HL-60/S4 treated with retinoic acid at 250 ng/mL for 4 days and 3 days (cell line): Measurements from ENCODE around the gene SCUBE1.

ENCODE experiments used
- in situ Hi-C: fragments of 300-500 bp; cut with MboI; formaldehyde crosslinking; loops from 2 replicates; pipeline ENCODE4 v1.7.0; 2022; ENCODE audit warnings: low sequenced_read_pairs

Gene SCUBE1

DNA sequence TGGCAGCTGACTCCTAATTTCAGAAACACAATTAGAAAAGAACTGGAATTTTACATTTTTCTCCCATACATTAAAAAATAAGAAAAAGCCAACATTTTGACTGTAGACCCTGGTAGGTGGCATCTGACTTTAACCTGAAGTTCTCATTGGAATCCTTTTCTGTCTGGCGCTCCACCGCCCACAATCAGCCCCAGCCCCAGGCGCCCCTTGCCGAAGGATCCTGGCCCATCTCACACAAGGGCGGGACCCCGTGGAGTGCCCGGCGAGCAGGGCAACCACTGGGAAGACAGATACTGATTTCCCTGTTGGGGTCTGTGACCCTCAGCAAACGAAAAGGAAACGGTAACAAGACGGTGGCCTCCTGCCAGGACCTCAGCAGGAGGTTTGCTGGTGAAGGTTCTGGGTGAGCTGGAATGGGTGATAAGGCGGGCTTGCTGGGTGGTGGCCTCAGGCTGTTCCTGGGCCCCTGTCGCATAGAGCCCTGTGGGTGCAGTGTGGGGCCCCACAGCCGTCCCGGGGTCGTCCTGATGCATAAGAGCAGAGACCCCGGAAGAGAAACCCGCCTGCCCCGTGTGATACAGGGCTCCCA lies 176.1 kb downstream of the SCUBE1 start:
- in situ Hi-C loops, result no loop called here

GRCh38 chr22:43166132-43166930 lies 176.8 kb downstream of the SCUBE1 start:
- in situ Hi-C loops, result no loop called here

GRCh38 chr22:43164636-43165035 lies 178.5 kb downstream of the SCUBE1 start:
- in situ Hi-C loops, result no loop called here

DNA sequence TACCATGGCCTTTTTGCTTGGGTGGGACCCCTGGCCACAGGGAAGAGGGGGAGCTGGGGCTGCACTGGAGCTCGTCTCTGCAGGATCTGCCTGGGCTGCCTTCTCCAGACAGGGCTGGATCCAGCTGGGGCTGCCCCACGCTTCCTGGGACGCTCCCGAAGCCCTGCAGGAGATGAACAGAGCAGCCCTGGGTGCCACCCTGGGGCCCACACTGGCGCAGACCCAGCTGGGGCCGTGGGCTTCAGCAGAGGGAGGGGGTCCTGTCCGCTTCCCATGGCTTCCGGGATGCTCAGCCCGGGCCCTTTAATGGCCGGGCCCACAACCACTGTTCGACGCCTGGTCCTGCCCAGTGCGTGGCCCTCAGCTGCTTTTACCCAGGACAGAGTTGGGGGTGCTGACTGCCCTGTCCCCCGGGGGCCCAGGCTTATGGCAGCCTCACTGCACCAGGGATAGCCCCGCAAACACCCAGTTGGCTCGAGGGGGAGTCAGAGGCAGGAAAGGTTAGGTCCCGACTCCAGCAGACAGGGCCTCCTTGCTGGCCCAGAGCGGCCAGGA lies 179.9 kb downstream of the SCUBE1 start:
- in situ Hi-C loops, result no loop called here

DNA sequence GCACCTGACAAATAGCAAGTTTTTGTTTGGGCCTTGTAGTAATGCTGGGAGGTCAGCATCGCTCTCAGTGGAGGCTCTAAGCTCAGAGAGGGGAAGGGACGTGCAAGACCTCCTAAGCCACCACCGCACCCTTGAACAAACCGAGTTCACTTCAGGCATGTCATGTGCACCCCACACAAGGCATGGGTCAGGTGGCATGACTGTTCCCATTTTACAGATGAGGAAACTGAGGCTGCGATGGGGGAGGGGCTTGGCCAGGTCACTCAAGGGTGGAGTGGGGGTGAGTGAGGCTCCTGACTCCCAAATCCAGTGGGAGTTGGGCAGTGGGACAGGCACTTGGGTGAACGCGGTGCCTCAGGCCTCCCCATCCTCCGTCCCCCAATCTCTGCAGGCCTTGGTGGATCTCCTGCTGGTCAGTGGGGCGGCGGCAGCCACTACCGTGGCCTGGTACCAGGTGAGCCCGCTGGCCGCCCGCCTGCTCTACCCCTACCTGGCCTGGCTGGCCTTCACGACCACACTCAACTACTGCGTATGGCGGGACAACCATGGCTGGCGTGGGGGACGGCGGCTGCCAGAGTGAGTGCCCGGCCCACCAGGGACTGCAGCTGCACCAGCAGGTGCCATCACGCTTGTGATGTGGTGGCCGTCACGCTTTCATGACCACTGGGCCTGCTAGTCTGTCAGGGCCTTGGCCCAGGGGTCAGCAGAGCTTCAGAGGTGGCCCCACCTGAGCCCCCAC lies 180.6 kb downstream of the SCUBE1 start:
- in situ Hi-C loops, result no loop called here

DNA sequence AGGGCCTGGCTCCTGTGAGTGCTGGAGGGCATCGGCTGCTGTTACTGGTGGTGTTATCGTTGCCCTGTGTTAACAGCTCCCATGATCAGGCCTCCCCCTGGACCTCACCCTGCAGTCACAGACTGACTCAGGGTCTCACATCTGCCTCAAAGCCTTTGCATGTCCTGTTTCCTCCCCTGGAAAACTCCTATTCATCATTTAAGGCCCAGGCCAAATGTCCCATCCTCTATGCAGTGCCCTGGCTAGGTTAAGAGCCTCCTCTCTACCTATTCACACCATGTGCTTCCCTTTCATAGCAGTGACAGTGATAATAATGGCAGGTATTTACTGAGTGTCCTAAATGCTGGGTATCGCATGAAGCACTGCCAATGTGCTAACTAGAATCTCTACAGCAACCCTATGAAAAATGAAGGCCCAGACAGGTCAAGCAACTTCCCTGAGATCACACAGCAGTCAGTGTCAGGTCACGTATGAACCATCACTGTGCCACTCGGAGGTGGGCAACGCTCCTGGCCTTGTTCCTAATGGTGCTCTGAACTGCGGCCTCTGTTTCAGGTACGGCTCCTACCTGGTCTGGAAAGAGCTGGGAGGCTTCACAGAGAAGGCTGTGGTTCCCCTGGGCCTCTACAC lies 182.6 kb downstream of the SCUBE1 start:
- in situ Hi-C loops, result no loop called here

GRCh38 chr22:43159484-43160178 lies 183.5 kb downstream of the SCUBE1 start:
- in situ Hi-C loops, result no loop called here

- in situ Hi-C loops, result no loop called here
Observed at GRCh38 chr22:43158778-43159483, 184.2 kb downstream of the SCUBE1 start.

DNA sequence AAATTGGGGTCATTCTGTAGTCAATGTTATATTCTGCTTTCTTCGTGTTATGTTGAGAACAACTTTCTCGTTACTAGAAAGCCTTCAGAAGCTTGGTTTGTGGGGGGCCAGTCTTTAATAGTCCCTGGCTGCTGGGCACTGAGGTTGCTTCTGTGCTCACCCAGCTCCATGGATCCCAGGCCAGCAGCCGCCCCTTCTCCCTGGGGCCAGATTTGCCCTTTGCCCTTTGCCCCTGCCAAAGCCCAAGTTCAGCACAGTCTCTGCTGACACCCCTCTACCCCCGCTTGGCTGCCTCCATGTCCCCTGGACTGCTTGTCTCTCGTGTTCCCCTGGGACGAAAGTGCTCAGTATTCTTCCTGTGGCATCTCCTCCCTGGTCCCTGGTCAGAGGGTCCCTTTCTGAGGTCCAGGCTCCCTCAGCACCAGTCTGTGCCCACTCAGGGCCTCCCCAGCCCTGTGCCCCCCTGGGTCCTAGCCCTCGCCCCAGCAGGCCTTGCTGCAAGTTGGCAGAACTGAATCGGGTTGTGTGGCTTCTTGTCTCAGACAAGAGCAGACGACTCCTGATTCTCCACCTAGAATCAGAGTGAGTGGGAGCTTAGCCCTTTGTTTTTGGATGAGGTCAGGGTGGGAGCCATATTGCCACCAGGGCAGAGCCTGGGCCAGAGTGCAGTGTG lies 185.2 kb downstream of the SCUBE1 start:
- in situ Hi-C loops, result no loop called here

- in situ Hi-C loops, result no loop called here
Observed at GRCh38 chr22:43156413-43156812, 186.8 kb downstream of the SCUBE1 start.

- in situ Hi-C loops, result no loop called here
Observed at GRCh38 chr22:43155789-43156188, 187.4 kb downstream of the SCUBE1 start.

DNA sequence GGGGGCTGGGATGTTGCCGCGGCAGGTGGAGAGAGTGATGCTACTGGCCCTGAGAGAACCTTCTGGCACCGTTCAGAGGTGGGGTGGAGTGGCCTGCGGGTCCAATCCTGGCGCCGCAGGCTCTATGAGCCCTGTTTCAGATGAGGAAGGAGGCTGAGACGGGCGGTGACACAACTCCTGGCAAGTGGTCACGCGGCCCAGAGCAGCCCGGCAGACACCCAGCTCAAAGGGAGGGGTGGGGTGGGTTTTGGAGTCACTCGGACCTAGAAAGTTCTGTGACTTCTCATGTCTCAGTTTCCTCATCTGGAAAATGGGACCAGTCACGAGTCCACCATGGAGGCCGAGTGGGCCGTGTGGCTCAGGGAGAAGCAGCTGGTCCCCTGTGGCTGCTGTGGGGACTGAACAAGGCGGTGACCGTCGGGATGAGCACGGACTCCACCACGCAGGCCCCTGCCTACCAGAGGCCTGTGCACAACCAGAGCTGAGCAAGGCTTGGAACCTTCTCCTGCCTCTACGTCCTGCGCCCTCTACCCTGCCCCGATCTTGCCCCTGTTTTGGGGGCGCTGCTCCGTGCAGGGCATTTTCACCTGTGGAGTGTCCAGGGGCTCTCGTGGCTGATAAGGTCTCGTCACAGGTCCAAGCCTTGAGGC lies 188.2 kb downstream of the SCUBE1 start:
- in situ Hi-C loops, result no loop called here

DNA sequence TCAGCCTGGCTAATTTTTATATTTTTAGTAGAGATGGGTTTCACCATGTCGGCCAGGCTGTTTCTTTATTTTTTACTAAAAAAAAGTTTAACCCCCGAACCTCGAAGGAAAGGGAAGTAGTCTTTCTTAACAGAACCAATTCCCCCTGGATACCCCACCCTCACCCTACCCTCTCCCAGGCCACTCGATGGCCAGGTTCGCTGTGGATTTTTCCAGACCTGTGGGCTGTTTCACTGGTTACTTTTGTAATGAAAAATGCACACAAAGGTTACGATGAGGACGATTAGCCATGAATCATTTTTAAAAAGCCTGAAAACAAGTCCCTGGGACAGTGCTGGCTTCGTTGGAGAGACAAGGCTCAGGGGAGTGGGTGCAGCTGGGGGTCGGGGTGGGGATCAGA lies 189.3 kb downstream of the SCUBE1 start:
- in situ Hi-C loops, result no loop called here

DNA sequence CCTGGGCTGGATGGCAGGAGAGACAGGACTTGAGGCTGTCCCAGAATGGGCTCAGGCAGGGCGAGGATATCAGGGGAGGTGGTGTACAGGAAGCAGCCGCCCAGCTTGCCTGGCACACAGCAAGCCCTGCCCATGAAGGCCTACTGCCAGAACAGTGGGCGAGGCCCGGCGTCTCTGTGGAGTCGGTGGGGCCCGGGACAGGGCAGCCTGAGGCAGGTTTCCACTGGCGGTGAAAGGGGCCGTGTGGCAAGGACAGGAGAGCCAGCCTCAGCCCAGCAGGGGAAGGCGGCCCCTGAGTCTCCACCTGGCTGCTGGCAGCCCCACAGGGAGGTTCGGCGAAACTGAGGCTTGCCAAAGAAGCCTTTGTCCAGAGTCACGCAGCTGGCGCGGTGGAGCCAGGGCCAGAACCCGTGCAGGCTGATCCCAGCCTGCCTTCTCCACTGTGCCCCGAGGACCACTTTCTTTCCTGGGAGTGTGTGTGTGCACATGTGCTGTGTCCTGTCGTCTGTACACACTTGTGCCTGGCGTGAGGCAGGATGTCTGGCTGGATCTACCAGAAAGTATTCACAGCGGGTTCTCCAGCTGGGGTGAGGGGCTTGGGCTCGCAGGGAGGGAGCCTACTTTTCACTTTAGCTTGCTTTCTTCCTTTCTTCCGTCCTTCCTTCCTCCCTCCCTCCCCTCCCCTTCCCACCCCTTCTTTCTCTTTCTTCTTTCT lies 190.7 kb downstream of the SCUBE1 start:
- in situ Hi-C loops, result no loop called here

- in situ Hi-C loops, result no loop called here
Observed at GRCh38 chr22:43152003-43152356, 191.2 kb downstream of the SCUBE1 start.

DNA sequence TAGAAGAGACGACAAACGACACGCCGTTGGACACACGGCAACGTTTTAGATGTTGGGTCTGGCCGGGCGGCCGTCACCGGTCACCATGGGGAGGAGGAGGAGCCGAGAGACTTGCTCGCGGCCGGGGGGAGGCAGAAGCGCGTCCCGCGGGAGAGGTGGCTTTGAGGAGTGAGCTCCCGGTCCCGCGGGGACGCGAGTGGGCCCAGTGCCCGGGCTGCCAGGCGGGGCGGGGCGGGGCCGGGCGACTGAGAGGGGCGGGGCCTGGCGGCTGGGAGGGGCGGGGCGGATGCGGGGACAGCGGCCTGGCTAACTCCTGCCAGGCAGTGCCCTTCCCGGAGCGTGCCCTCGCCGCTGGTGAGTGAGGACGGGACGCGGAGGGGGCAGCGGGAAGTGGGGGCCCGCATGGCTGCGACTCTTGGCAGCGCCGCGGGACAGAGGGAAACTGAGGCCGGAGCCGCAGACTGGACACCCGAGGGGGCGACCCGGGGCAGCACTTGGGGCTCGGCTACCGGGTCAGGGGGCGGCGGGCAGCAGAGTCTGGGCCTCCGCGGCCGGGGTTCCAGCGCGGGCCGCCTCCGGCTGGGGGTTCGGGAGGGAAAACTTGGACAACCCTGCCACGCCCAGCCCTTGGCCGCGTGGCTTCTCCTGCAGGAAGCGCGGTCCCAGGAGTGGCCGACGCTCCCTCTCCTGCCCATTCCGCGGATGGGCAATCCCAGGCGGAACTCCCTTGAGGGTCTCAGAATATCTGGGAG lies 191.7 kb downstream of the SCUBE1 start, which contains the start of gene TSPO:
TSPO (plus strand) TSS at position 309 of the 752 bp plus-strand sequence. CDS start 7,680 bp downstream, outside the sequence.
- in situ Hi-C loops, result no loop called here

GRCh38 chr22:43150731-43151206 lies 192.4 kb downstream of the SCUBE1 start:
- in situ Hi-C loops, result no loop called here
